RKO (cell line): ENCODE results near the gene VPREB3.

Source experiments
- DNase-seq: peaks from one replicate; pipeline ENCODE4 v3.0.0-alpha.2; 2016; ENCODE audit warnings: low spot score

The VPREB3 gene

GRCh38 chr22:23754220-23754919 lies at the start of gene VPREB3:
Gene VPREB3, minus strand, starts transcription at chr22:23754425. Its CDS starts 62 bp downstream, at chr22:23754363.
- DNase-seq: no peak

- DNase-seq: no peak
Measured at GRCh38 chr22:23803001-23803819, 49.0 kb upstream of the VPREB3 start.

- no peak for DNase-seq
Measured at GRCh38 chr22:23801886-23802377, 47.7 kb upstream of the VPREB3 start.

GRCh38 chr22:23801238-23801821 lies 47.1 kb upstream of the VPREB3 start:
- no peak for DNase-seq

GRCh38 chr22:23800297-23801237 lies 46.3 kb upstream of the VPREB3 start:
- DNase-seq: no peak

- DNase-seq: no peak
Measured at GRCh38 chr22:23796461-23796860, 42.2 kb upstream of the VPREB3 start.

- DNase-seq: no peak
Measured at GRCh38 chr22:23793326-23793725, 39.1 kb upstream of the VPREB3 start.

GRCh38 chr22:23791738-23792645 lies 37.8 kb upstream of the VPREB3 start:
- no peak for DNase-seq

- no peak for DNase-seq
Measured at GRCh38 chr22:23790819-23791737, 36.9 kb upstream of the VPREB3 start.

- DNase-seq: no peak
Measured at GRCh38 chr22:23789638-23790037, 35.4 kb upstream of the VPREB3 start.

GRCh38 chr22:23789121-23789520 lies 34.9 kb upstream of the VPREB3 start:
- DNase-seq: no peak

GRCh38 chr22:23787910-23788309 lies 33.7 kb upstream of the VPREB3 start:
- DNase-seq: no peak

- no peak for DNase-seq
Measured at GRCh38 chr22:23787600-23787896, 33.3 kb upstream of the VPREB3 start.

- peak; percentile 90 for DNase-seq
Measured at GRCh38 chr22:23786752-23787599, 32.8 kb upstream of the VPREB3 start, which contains the start of gene SMARCB1. Gene SMARCB1, plus strand, starts transcription at chr22:23786966. Its CDS starts 204 bp downstream, at chr22:23787170.

GRCh38 chr22:23786261-23786710 lies 32.1 kb upstream of the VPREB3 start:
- DNase-seq: no peak

GRCh38 chr22:23784215-23784732 lies 30.0 kb upstream of the VPREB3 start:
- DNase-seq: no peak

GRCh38 chr22:23783265-23784150 lies 29.3 kb upstream of the VPREB3 start:
- DNase-seq: no peak
